BLaER1 treated with 17β-estradiol and CSF1 and Interleukin-3, amounts not matched to agents 10 nM and 100 nM (cell line): Measurements from ENCODE around the gene RNF220.

Experiments used
- H3K27ac ChIP-seq, 11 experiments: shearing (Covaris generic); formaldehyde crosslinking; 2 replicates each; pipeline ENCODE4 v1.8.1; 2022
- H3K27me3 ChIP-seq, 11 experiments: shearing (Covaris generic); formaldehyde crosslinking; 2 replicates each; pipeline ENCODE4 v1.8.1; 2022
- H3K36me3 ChIP-seq, 11 experiments: shearing (Covaris generic); formaldehyde crosslinking; 2 replicates each; pipeline ENCODE4 v1.8.1; 2022
- H3K4me1 ChIP-seq, 10 experiments: shearing (Covaris generic); formaldehyde crosslinking; 2 replicates each; pipeline ENCODE4 v1.8.1; 2022
- H3K4me2 ChIP-seq, 11 experiments: shearing (Covaris generic); formaldehyde crosslinking; 2 replicates each; pipeline ENCODE4 v1.8.1; 2022
- H3K4me3 ChIP-seq, 10 experiments: shearing (Covaris generic); formaldehyde crosslinking; 2 replicates each; pipeline ENCODE4 v1.8.1; 2022
- H3K9ac ChIP-seq, 11 experiments: shearing (Covaris generic); formaldehyde crosslinking; 2 replicates each; pipeline ENCODE4 v1.8.1; 2022
- H3K9me3 ChIP-seq, 11 experiments: shearing (Covaris generic); formaldehyde crosslinking; replicated peaks in 1 of 11; 2 replicates each; pipeline ENCODE4 v1.8.1; 2022
- H4K20me1 ChIP-seq, 11 experiments: shearing (Covaris generic); formaldehyde crosslinking; 2 replicates each; pipeline ENCODE4 v1.8.1; 2022
- Cebpa-rat ChIP-seq, 11 experiments: shearing (Covaris generic); IDR thresholded peaks; 2 replicates each; pipeline ENCODE4 v1.8.1; 2022

RNF220 gene

GRCh38 chr1:44412601-44413000 is 7.5 kb downstream of the RNF220 start:
- Histone ChIP-seq H3K4me1 (peaks cover 2 to 7% (median 4%) of the 10 kb centered on the region in 10 experiments; a peak in 15 of 20 replicates), H3K27me3 (peaks cover 100% of the 10 kb centered on the region in 11 experiments), H3K9me3 (peaks cover 7 to 17% (median 8%) of the 10 kb centered on the region in 11 experiments), H3K27ac (no peak overlapping the region), H3K4me3 (no peak overlapping the region), H4K20me1 (peaks cover 0 to 78% (median 52%) of the 10 kb centered on the region in 11 experiments; a peak in 18 of 22 replicates), H3K4me2 (no peak overlapping the region), H3K36me3 (no peaks in the 10 kb centered on the region), H3K9ac (no peak overlapping the region)
- no peak for TF ChIP-seq Cebpa-rat (IDR thresholded peaks at IDR 0.05)

- Histone ChIP-seq H3K27me3 (peaks cover 100% of the 10 kb centered on the region in 11 experiments), H4K20me1 (peaks cover 0 to 78% (median 49%) of the 10 kb centered on the region in 11 experiments; a peak in 17 of 22 replicates), H3K4me2 (no peak overlapping the region), H3K4me1 (peaks cover 6 to 15% (median 11%) of the 10 kb centered on the region in 10 experiments; a peak in 16 of 20 replicates), H3K36me3 (no peaks in the 10 kb centered on the region), H3K9ac (no peak overlapping the region), H3K4me3 (no peak overlapping the region), H3K9me3 (peaks cover 0 to 10% (median 0%) of the 10 kb centered on the region in 11 experiments; a peak in 7 of 22 replicates), H3K27ac (no peak overlapping the region)
- no peak; a peak in 1 of 22 replicates for TF ChIP-seq Cebpa-rat (IDR thresholded peaks at IDR 0.05)
Measured at GRCh38 chr1:44413740-44414139, 8.7 kb downstream of the RNF220 start.

- no peak for TF ChIP-seq Cebpa-rat (IDR thresholded peaks at IDR 0.05)
- no peaks in the 10 kb centered on the region for H3K36me3 ChIP-seq
- H3K27me3 ChIP-seq, result peaks cover 100% of the 10 kb centered on the region in 11 experiments
- H3K4me3 ChIP-seq, result no peak overlapping the region
- H3K4me1 ChIP-seq, result peaks cover 6 to 15% (median 11%) of the 10 kb centered on the region in 10 experiments; a peak in 16 of 20 replicates
- H4K20me1 ChIP-seq, result peaks cover 0 to 67% (median 44%) of the 10 kb centered on the region in 11 experiments; a peak in 16 of 22 replicates
- H3K4me2 ChIP-seq, result no peak overlapping the region
- H3K9ac ChIP-seq, result no peak overlapping the region
- no peak overlapping the region for H3K27ac ChIP-seq
- H3K9me3 ChIP-seq, result peaks cover 0 to 10% (median 0%) of the 10 kb centered on the region in 11 experiments; a peak in 6 of 22 replicates
Measured at GRCh38 chr1:44415013-44415412, 10.0 kb downstream of the RNF220 start.

GRCh38 chr1:44416408-44416807 is 11.4 kb downstream of the RNF220 start:
- Histone ChIP-seq H3K4me3 (no peak overlapping the region), H3K27me3 (peaks cover 99 to 100% (median 100%) of the 10 kb centered on the region in 11 experiments), H3K27ac (no peak overlapping the region), H3K9ac (no peak overlapping the region), H4K20me1 (peaks cover 0 to 57% (median 42%) of the 10 kb centered on the region in 11 experiments; a peak in 16 of 22 replicates), H3K4me1 (peaks cover 6 to 15% (median 11%) of the 10 kb centered on the region in 10 experiments; a peak in 16 of 20 replicates), H3K36me3 (no peaks in the 10 kb centered on the region), H3K4me2 (no peak overlapping the region), H3K9me3 (peaks cover 0 to 10% (median 0%) of the 10 kb centered on the region in 11 experiments; a peak in 6 of 22 replicates)
- no peak for TF ChIP-seq Cebpa-rat (IDR thresholded peaks at IDR 0.05)

GRCh38 chr1:44417351-44418021 is 12.4 kb downstream of the RNF220 start:
- Histone ChIP-seq H3K27ac (no peak overlapping the region), H3K27me3 (peaks cover 96 to 100% (median 99%) of the 10 kb centered on the region in 11 experiments)
- no peak for TF ChIP-seq Cebpa-rat (IDR thresholded peaks at IDR 0.05)

GRCh38 chr1:44418022-44418673 is 13.1 kb downstream of the RNF220 start:
- H3K36me3 ChIP-seq, result no peaks in the 10 kb centered on the region
- peaks cover 89 to 99% (median 96%) of the 10 kb centered on the region in 11 experiments for H3K27me3 ChIP-seq
- H4K20me1 ChIP-seq, result peaks cover 0 to 40% (median 32%) of the 10 kb centered on the region in 11 experiments; a peak in 16 of 22 replicates
- H3K4me3 ChIP-seq, result peak overlapping the region in 7 of 10 experiments; percentile 35 to 58 (median 47); a peak in 10 of 20 replicates
- no peak for TF ChIP-seq Cebpa-rat (IDR thresholded peaks at IDR 0.05)
- no peaks in the 10 kb centered on the region for H3K9me3 ChIP-seq
- no peak overlapping the region for H3K27ac ChIP-seq
- no peak overlapping the region for H3K9ac ChIP-seq
- H3K4me2 ChIP-seq, result peak overlapping the region; percentile 61 to 95 (median 65)
- peaks cover 11 to 30% (median 25%) of the 10 kb centered on the region in 10 experiments for H3K4me1 ChIP-seq

More at GRCh38 chr1:44417351-44418021, 12.4 kb downstream of the RNF220 start:
- Histone ChIP-seq H3K9me3 (peaks cover 0 to 3% (median 0%) of the 10 kb centered on the region in 11 experiments; a peak in 2 of 22 replicates), H3K4me3 (peak overlapping the region in 8 of 10 experiments; percentile 26 to 58 (median 46); a peak in 12 of 20 replicates), H3K9ac (no peak overlapping the region; a peak in 1 of 22 replicates), H4K20me1 (peaks cover 0 to 46% (median 33%) of the 10 kb centered on the region in 11 experiments; a peak in 16 of 22 replicates), H3K36me3 (no peaks in the 10 kb centered on the region), H3K4me1 (peaks cover 11 to 24% (median 19%) of the 10 kb centered on the region in 10 experiments), H3K4me2 (peak overlapping the region; percentile 61 to 95 (median 65))

- no peaks in the 10 kb centered on the region for H3K36me3 ChIP-seq
- H3K4me2 ChIP-seq, result no peak overlapping the region
- H3K27me3 ChIP-seq, result peaks cover 72 to 99% (median 89%) of the 10 kb centered on the region in 11 experiments
- no peak overlapping the region for H3K9ac ChIP-seq
- H3K4me1 ChIP-seq, result peaks cover 25 to 48% (median 43%) of the 10 kb centered on the region in 10 experiments
- H3K27ac ChIP-seq, result no peak overlapping the region
- no peak for TF ChIP-seq Cebpa-rat (IDR thresholded peaks at IDR 0.05)
- H4K20me1 ChIP-seq, result peaks cover 0 to 37% (median 26%) of the 10 kb centered on the region in 11 experiments; a peak in 16 of 22 replicates
- H3K9me3 ChIP-seq, result no peaks in the 10 kb centered on the region
- H3K4me3 ChIP-seq, result no peak overlapping the region
Measured at GRCh38 chr1:44419901-44420300, 14.8 kb downstream of the RNF220 start.

- TF ChIP-seq Cebpa-rat (IDR thresholded peaks at IDR 0.05), result no peak
- Histone ChIP-seq H3K4me1 (peaks cover 25 to 51% (median 49%) of the 10 kb centered on the region in 10 experiments), H3K36me3 (no peaks in the 10 kb centered on the region), H3K27ac (no peak overlapping the region), H3K4me2 (no peak overlapping the region), H3K4me3 (no peak overlapping the region), H3K27me3 (peaks cover 65 to 99% (median 86%) of the 10 kb centered on the region in 11 experiments), H3K9ac (no peak overlapping the region), H4K20me1 (peaks cover 0 to 37% (median 23%) of the 10 kb centered on the region in 11 experiments; a peak in 16 of 22 replicates), H3K9me3 (no peaks in the 10 kb centered on the region)
Measured at GRCh38 chr1:44420535-44420934, 15.5 kb downstream of the RNF220 start.
